Endothelial cell (in vitro differentiated cells): ENCODE measurements around the gene MAD2L1BP. TPM values are rescaled to one million over a fixed set of nuclear protein-coding genes. Genes with fewer than 3 reads are reported as not detected.

Experiments used
- DNase-seq: peaks from one replicate; pipeline ENCODE4 v3.0.0; 2021; ENCODE audit warnings: low spot score
- H3K27ac Mint-ChIP-seq: one replicate; pipeline ENCODE4 v1.8.0; 2021; ENCODE audit warnings: mixed read lengths, inconsistent platforms; ENCODE audit not compliant: unreplicated experiment
- H3K27me3 Mint-ChIP-seq: one replicate; pipeline ENCODE4 v1.8.0; 2021; ENCODE audit warnings: mild to moderate bottlenecking, moderate library complexity, mixed read lengths, inconsistent platforms; ENCODE audit not compliant: unreplicated experiment
- H3K36me3 Mint-ChIP-seq: one replicate; pipeline ENCODE4 v1.8.0; 2021; ENCODE audit warnings: mild to moderate bottlenecking, low read depth, mixed read lengths, inconsistent platforms; ENCODE audit not compliant: unreplicated experiment
- H3K4me1 Mint-ChIP-seq: one replicate; pipeline ENCODE4 v1.8.0; 2021; ENCODE audit warnings: mild to moderate bottlenecking, mixed read lengths, inconsistent platforms; ENCODE audit not compliant: unreplicated experiment
- H3K4me3 Mint-ChIP-seq: one replicate; pipeline ENCODE4 v1.8.0; 2021; ENCODE audit warnings: mild to moderate bottlenecking, mixed read lengths, inconsistent platforms; ENCODE audit not compliant: unreplicated experiment
- H3K9me3 Mint-ChIP-seq: one replicate; pipeline ENCODE4 v1.8.0; 2021; ENCODE audit warnings: mixed read lengths, inconsistent platforms; ENCODE audit not compliant: unreplicated experiment
- CTCF ChIP-seq: fragments of 200-600 bp; sonication (generic); IDR thresholded peaks from one replicate; pipeline ENCODE4 v1.5.0; 2021; ENCODE audit warnings: antibody characterized with exemption; ENCODE audit not compliant: unreplicated experiment
- total RNA-seq: library from RNA; stranded (reverse); fragmentation: NEBNext Ultra II Directional; extraction: Animal tissue kit (Norgen Biotek cat#: 25700); gene quantifications from one replicate; pipeline ENCODE4 v1.2.1, GENCODE V29; 2021; ENCODE audit not compliant: unreplicated experiment

The MAD2L1BP gene
- total RNA-seq, 1 donor from 2014 or later: 26.8 TPM

- no peaks in the 10 kb centered on the region for H3K4me1 Mint-ChIP-seq
- no peak for TF ChIP-seq CTCF
- peaks cover 2% of the 10 kb centered on the region for H3K27me3 Mint-ChIP-seq
- H3K4me3 Mint-ChIP-seq: no peak overlapping the region
- no peak overlapping the region for H3K27ac Mint-ChIP-seq
- no peaks in the 10 kb centered on the region for H3K9me3 Mint-ChIP-seq
- H3K36me3 Mint-ChIP-seq: peaks cover 15% of the 10 kb centered on the region
- DNase-seq: no peak
Measured at GRCh38 chr6:43604174-43604573, 31.5 kb upstream of the MAD2L1BP start.

GRCh38 chr6:43606019-43606418, 29.6 kb upstream of the MAD2L1BP start:
- Mint-ChIP-seq H3K27me3 (peaks cover 2% of the 10 kb centered on the region), H3K4me3 (no peak overlapping the region), H3K9me3 (no peaks in the 10 kb centered on the region), H3K27ac (no peak overlapping the region), H3K36me3 (peaks cover 18% of the 10 kb centered on the region), H3K4me1 (no peaks in the 10 kb centered on the region)
- DNase-seq: no peak
- no peak for TF ChIP-seq CTCF

GRCh38 chr6:43608310-43608763, 27.3 kb upstream of the MAD2L1BP start:
- Mint-ChIP-seq H3K4me1 (no peaks in the 10 kb centered on the region), H3K27ac (no peak overlapping the region), H3K4me3 (no peak overlapping the region), H3K36me3 (peaks cover 12% of the 10 kb centered on the region), H3K9me3 (no peaks in the 10 kb centered on the region), H3K27me3 (no peaks in the 10 kb centered on the region)
- peak; percentile 77 for TF ChIP-seq CTCF
- DNase-seq: peak; percentile 73

GRCh38 chr6:43608807-43609206, 26.8 kb upstream of the MAD2L1BP start:
- no peaks in the 10 kb centered on the region for H3K9me3 Mint-ChIP-seq
- no peaks in the 10 kb centered on the region for H3K4me1 Mint-ChIP-seq
- H3K27ac Mint-ChIP-seq: no peak overlapping the region

GRCh38 chr6:43609402-43609801, 26.2 kb upstream of the MAD2L1BP start:
- H3K9me3 Mint-ChIP-seq: no peaks in the 10 kb centered on the region
- TF ChIP-seq CTCF: no peak
- no peak for DNase-seq
- no peak overlapping the region for H3K4me3 Mint-ChIP-seq
- H3K27ac Mint-ChIP-seq: no peak overlapping the region
- H3K36me3 Mint-ChIP-seq: peaks cover 13% of the 10 kb centered on the region
- no peaks in the 10 kb centered on the region for H3K27me3 Mint-ChIP-seq
- H3K4me1 Mint-ChIP-seq: no peaks in the 10 kb centered on the region

More at GRCh38 chr6:43608807-43609206, 26.8 kb upstream of the MAD2L1BP start:
- H3K27me3 Mint-ChIP-seq: no peaks in the 10 kb centered on the region
- H3K4me3 Mint-ChIP-seq: no peak overlapping the region
- no peak for DNase-seq
- peaks cover 16% of the 10 kb centered on the region for H3K36me3 Mint-ChIP-seq
- TF ChIP-seq CTCF: no peak
